Brain microvascular endothelial cell (primary cell): ENCODE measurements around the gene CFAP298.
"Not testable (repeated sequence)": the region's sequence is repeated elsewhere in the genome, so short reads cannot be mapped to it uniquely, and the experiment has no call there.

Experiments
- DNase-seq: peaks from one replicate; pipeline ENCODE4 v3.0.0-alpha.2; 2020
- H3K27ac ChIP-seq: fragments of 250-450 bp; sonication (Bioruptor Pico); 2 replicates; pipeline ENCODE4 v1.5.1; 2020; ENCODE audit warnings: mild to moderate bottlenecking, moderate library complexity
- H3K27me3 ChIP-seq: fragments of 250-450 bp; sonication (Bioruptor Pico); replicated peaks from 2 replicates; pipeline ENCODE4 v1.5.1; 2020; ENCODE audit warnings: mild to moderate bottlenecking
- H3K36me3 ChIP-seq: fragments of 250-450 bp; sonication (Bioruptor Pico); replicated peaks from 2 replicates; pipeline ENCODE4 v1.5.1; 2020; ENCODE audit warnings: mild to moderate bottlenecking
- H3K4me3 ChIP-seq: 2 replicates; pipeline ENCODE4 v1.5.1; 2011; ENCODE audit warnings: low read depth, mild to moderate bottlenecking, control low read depth, low read length, moderate library complexity
- in situ Hi-C: cut with HindIII; loops from 2 replicates; pipeline ENCODE4 v1.10.0; 2017; ENCODE audit warnings: low sequenced_read_pairs, low pct_ligation_motif_present
- TF ChIP-seq, protein P1 (sequence below): IDR thresholded peaks from 2 replicates; pipeline ENCODE4 v1.5.1; 2011; ENCODE audit warnings: low read depth, mild to moderate bottlenecking, moderate library complexity, low read length, control low read depth, inconsistent platforms; ENCODE audit errors: missing control alignments

The CFAP298 gene

DNA sequence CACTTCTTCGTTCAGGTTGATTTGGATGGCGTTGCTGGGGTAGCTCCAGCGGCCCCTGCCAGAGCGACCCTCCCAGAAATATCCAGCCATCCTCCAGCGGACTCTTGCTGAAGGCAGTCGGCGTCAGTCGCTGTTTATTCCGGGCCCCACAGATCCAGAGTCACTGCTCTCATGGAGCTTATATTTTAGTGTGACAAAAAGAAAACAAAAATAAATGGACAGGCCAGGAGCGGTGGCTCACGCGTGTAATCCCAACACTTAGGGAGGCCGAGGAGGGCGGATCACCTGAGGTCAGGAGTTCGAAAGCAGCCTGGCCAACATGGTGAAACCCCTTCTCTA lies 791 bp upstream of the CFAP298 start:
- H3K4me3 ChIP-seq, result peak overlapping the region; percentile 92
- TF ChIP-seq, protein P1, sequence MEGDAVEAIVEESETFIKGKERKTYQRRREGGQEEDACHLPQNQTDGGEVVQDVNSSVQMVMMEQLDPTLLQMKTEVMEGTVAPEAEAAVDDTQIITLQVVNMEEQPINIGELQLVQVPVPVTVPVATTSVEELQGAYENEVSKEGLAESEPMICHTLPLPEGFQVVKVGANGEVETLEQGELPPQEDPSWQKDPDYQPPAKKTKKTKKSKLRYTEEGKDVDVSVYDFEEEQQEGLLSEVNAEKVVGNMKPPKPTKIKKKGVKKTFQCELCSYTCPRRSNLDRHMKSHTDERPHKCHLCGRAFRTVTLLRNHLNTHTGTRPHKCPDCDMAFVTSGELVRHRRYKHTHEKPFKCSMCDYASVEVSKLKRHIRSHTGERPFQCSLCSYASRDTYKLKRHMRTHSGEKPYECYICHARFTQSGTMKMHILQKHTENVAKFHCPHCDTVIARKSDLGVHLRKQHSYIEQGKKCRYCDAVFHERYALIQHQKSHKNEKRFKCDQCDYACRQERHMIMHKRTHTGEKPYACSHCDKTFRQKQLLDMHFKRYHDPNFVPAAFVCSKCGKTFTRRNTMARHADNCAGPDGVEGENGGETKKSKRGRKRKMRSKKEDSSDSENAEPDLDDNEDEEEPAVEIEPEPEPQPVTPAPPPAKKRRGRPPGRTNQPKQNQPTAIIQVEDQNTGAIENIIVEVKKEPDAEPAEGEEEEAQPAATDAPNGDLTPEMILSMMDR, result no peak
- no peaks in the 10 kb centered on the region for H3K27me3 ChIP-seq
- in situ Hi-C loops, result no loop called here
- DNase-seq, result no peak
- H3K36me3 ChIP-seq, result peaks cover 5% of the 10 kb centered on the region
- peak overlapping the region; percentile 99 for H3K27ac ChIP-seq

DNA sequence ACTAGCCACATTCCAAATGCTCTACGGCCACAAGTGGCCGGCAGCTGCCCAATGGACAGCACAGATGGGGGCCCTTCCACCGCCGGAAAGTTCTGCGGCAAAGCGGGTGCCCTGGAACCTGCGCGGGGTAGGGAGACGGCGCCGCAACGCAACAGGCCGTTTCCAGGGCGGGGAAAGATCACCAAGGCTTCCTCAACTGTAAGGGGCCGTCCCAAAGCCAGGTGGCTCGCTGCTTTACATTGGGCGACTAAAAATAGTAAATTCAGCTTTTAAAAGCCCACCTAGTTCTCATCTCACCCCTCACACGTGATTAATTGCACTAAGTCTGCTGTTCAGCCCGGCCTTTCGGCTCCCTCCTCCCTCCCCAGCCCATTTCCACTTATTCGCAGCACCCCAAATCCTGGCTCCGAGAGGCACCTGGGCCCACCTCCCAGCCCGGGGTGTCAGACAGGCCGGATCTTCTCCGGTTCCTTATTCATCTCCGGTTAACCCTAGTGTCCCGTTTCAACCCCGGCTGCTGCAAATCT lies 643 bp downstream of the CFAP298 start:
- TF ChIP-seq, protein P1, result no peak
- peaks cover 5% of the 10 kb centered on the region for H3K36me3 ChIP-seq
- in situ Hi-C loops, result no loop called here
- peak overlapping the region; percentile 99 for H3K27ac ChIP-seq
- peak; percentile 27 for DNase-seq
- H3K27me3 ChIP-seq, result no peaks in the 10 kb centered on the region
- peak overlapping the region; percentile 92 for H3K4me3 ChIP-seq

DNA sequence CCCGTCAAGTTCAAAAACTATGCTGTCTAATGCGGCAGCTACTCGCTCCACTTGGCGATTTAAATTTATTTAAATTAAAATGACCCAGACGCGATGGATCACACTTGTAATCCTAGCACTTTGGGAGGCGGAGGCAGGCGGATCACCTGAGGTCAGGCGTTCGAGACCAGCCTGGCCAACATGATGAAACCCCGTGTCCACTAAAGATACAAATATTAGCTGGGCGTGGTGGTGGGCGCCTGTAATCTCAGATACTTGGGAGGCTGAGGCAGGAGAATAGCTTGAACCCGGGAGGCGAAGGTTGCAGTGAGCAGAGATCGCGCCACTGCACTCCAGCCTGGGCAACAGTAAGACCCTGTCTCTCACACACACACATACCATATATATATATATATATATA lies 1.2 kb downstream of the CFAP298 start:
- H3K36me3 ChIP-seq, DNase-seq, H3K27ac ChIP-seq, in situ Hi-C loops, H3K27me3 ChIP-seq: not testable (repeated sequence)
- peak overlapping the region; percentile 92 for H3K4me3 ChIP-seq

DNA sequence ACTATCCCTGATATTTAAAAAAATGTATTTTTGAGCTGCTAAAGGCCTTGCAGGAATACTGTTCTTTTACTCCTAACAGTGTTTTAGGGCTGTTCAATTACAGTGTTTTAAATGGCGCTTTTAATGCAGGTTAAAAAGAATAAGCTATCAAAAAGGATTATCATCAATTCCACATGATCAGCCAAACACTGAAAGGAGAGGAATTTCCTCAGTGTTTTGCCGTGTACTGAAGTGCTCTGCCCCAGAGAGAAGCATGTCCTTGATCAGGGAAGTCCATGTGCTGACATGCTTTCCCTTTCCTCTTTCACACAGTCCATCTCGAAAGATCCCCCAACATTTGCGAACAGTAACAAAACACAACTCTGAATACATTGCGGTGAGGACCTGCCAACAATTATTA lies 3.3 kb downstream of the CFAP298 start:
- H3K36me3 ChIP-seq, result peaks cover 23% of the 10 kb centered on the region
- TF ChIP-seq, protein P1, result no peak

DNA sequence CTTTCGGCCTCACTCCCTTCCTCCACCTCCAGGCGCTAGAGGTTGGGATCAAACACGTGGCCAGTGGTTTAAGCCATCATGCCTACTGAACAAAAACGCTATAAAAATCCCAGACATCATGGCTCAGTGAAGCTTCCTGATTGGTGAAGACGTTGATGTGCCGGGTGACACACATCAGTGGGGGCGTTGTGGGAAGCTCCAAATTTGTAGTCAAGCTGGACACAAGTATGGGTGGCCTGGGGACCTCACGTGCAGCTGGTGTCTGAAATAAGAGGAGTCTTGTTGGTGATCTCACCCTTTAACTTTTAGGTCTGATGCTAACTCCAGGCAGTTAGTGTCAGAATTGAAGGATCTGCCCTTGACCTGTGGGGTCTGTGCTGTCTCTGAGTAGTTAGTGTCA lies 6.7 kb downstream of the CFAP298 start:
- no peak overlapping the region for H3K4me3 ChIP-seq
- in situ Hi-C loops, result no loop called here
- H3K27me3 ChIP-seq, result no peaks in the 10 kb centered on the region
- TF ChIP-seq, protein P1, result no peak
- peaks cover 38% of the 10 kb centered on the region for H3K36me3 ChIP-seq
- no peak for DNase-seq
- no peak overlapping the region for H3K27ac ChIP-seq

More for the DNA sequence above, 3.3 kb downstream of the CFAP298 start:
- Histone ChIP-seq H3K27ac (no peak overlapping the region), H3K27me3 (no peaks in the 10 kb centered on the region), H3K4me3 (no peak overlapping the region)
- DNase-seq, result no peak
- in situ Hi-C loops, result no loop called here

DNA sequence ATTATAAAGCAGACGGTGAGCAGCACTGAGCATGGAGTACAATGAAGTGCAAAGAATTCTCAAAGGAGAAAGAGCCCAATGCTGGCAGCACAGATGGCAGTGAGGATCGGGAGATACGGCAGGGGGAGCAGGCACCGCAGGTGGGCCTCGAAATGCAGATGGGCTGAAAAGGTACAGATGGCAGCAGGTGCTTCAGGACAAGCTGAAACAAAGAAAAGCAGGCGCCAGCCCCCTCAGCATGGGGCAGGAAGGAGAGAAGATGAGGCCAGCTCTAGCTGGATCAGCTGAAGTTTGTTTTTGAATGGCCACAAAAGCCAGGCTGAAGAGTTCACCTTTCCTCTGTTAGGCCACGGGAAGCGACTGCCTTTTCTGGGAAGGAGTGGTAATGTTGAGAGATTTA lies 7.7 kb downstream of the CFAP298 start:
- TF ChIP-seq, protein P1, result no peak
- Histone ChIP-seq H3K4me3 (no peak overlapping the region), H3K27me3 (no peaks in the 10 kb centered on the region), H3K27ac (no peak overlapping the region), H3K36me3 (peaks cover 38% of the 10 kb centered on the region)
- in situ Hi-C loops, result no loop called here
- no peak for DNase-seq
